Measurements from ENCODE around the gene TMEM175. TPM values are rescaled to one million over a fixed set of nuclear protein-coding genes. Genes with fewer than 3 reads are reported as not detected.

Gene TMEM175
- total RNA-seq, 2 donors from 2014 or later = 44.1 to 74.6 TPM

DNA sequence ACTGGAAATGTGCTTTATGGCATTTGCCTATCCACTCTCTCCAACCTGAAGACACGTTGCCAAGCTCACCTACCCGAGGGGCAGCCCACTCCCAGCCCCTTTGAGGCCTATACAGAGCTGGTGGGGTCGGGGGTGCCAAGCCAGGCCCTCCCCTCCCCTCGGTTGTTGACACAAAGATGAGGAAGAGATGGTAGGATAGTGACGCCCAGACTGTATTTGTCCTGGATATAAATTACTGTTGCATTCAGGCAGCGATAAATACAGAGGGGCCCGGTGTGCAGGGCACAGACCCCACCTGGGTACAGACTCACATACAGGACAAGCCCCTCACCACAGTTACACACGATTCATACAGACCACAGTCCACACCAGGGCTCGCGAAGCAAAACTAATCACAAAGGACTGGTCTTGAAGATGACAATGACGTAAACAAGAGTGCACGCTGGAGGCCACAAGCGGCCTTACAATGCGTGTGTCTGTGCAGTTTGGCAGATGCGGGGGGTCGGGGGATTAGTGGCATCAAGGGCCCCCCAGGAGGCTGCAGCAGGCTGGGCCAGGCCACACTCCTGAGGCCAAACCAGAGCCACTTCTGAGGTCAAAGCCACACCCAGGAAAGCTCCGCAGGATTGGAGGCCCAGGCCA, 26.6 kb downstream of the TMEM175 start:
- no peaks in the 10 kb centered on the region for H3K36me3 ChIP-seq
- WGBS = 80% methylated on average over 17 of the region's 17 CpGs
- intact Hi-C loops (cut with DNase I) = no loop called here

DNA sequence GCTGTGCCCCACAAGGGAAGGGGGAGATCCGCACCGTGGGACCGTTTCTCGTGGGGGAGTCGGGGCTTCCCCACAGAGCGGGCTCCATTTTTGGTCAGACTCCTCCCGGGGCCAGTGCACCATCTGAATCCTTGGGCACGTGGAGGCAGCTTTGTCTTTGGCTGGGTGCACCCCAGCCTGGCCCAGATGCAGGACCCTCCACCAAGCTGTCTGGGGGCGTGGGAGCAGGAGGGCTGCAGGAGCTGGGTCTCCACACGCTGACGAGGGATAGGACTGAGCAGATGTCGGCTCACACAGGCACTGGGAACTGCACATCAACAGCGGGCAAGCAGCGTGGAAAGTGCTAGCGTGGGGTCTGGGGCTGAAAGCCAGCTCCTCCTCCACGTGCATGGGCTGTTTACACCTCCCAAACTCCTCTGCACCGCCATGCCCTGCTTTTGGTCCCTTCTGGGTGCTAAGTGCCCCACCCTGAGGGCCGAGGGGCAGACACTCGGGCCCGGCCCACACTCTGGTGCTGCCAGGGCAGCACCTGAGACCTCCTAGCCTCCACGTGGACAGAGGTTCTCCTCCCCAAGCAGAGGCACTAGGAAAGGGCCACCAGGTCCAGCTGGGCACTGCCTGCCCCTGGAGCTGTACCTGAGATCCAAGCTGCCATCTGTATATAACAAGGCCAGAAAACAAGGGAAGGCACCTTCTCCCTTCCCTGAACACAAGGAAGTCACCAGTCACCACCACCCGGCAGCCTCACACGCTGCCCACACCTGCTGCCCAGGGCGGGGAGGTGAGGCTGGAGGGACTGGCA, 27.3 kb downstream of the TMEM175 start:
- H3K27me3 ChIP-seq (replicated peaks; ENCODE audit: insufficient read depth) = no peaks in the 10 kb centered on the region
- H3K36me3 ChIP-seq = no peaks in the 10 kb centered on the region
- WGBS = 89% methylated on average over 23 of the region's 24 CpGs
- intact Hi-C loops (cut with DNase I) = no loop called here
- TF ChIP-seq, protein P1, sequence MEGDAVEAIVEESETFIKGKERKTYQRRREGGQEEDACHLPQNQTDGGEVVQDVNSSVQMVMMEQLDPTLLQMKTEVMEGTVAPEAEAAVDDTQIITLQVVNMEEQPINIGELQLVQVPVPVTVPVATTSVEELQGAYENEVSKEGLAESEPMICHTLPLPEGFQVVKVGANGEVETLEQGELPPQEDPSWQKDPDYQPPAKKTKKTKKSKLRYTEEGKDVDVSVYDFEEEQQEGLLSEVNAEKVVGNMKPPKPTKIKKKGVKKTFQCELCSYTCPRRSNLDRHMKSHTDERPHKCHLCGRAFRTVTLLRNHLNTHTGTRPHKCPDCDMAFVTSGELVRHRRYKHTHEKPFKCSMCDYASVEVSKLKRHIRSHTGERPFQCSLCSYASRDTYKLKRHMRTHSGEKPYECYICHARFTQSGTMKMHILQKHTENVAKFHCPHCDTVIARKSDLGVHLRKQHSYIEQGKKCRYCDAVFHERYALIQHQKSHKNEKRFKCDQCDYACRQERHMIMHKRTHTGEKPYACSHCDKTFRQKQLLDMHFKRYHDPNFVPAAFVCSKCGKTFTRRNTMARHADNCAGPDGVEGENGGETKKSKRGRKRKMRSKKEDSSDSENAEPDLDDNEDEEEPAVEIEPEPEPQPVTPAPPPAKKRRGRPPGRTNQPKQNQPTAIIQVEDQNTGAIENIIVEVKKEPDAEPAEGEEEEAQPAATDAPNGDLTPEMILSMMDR (IDR thresholded peaks at IDR 0.05) = no peak
- TF ChIP-seq POLR2A (IDR thresholded peaks at IDR 0.05) = no peak
- no peak for TF ChIP-seq POLR2AphosphoS5 (IDR thresholded peaks at IDR 0.05)
- no peaks in the 10 kb centered on the region for H3K9me3 ChIP-seq
- no peak overlapping the region for H3K27ac ChIP-seq
- DNase-seq (ENCODE audit: low spot score) = no peak
- no peak overlapping the region for H3K4me3 ChIP-seq
- no peaks in the 10 kb centered on the region for H3K4me1 ChIP-seq (replicated peaks)

More for the DNA sequence above, 26.6 kb downstream of the TMEM175 start:
- Histone ChIP-seq H3K4me3 (no peak overlapping the region), H3K4me1 (replicated peaks) (no peaks in the 10 kb centered on the region), H3K27ac (no peak overlapping the region), H3K27me3 (replicated peaks; ENCODE audit: insufficient read depth) (no peaks in the 10 kb centered on the region), H3K9me3 (no peaks in the 10 kb centered on the region)
- TF ChIP-seq POLR2AphosphoS5 (IDR thresholded peaks at IDR 0.05) (no peak), POLR2A (IDR thresholded peaks at IDR 0.05) (no peak)
- TF ChIP-seq, protein P1 (IDR thresholded peaks at IDR 0.05) = no peak
- no peak for DNase-seq (ENCODE audit: low spot score)

DNA sequence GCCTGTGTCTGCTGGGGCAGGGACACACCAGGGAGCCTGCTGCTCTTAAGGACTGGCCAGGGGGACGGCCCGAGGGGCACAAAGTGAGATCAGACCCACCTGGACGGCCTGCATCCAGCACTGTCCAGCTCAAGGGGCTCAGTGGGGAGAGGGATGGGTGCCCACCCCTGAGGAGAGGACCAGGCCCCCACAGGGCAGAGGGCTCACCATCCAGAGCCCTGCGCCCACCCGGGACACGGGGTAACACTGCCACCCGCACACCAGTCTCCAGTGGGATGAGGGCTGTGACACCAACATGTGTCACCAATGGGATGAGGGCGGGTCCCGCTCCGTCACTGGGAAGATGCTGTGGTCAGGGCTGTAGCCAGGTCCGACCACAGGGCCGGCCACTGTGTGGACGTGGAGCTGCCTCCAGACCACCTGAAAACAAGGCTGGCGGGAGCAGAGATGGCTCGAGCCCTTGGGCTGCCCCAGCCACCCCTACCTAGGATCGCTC, 27.9 kb downstream of the TMEM175 start:
- H3K4me3 ChIP-seq = no peak overlapping the region
- TF ChIP-seq POLR2AphosphoS5 (IDR thresholded peaks at IDR 0.05) (no peak), POLR2A (IDR thresholded peaks at IDR 0.05) (no peak)
- TF ChIP-seq, protein P1 (IDR thresholded peaks at IDR 0.05) = no peak
- WGBS = 88% methylated on average over 14 of the region's 16 CpGs
- H3K27ac ChIP-seq = no peak overlapping the region
- no peaks in the 10 kb centered on the region for H3K9me3 ChIP-seq
- intact Hi-C loops (cut with DNase I) = no loop called here
- H3K27me3 ChIP-seq (replicated peaks; ENCODE audit: insufficient read depth) = no peaks in the 10 kb centered on the region
- no peak for DNase-seq (ENCODE audit: low spot score)
- H3K36me3 ChIP-seq = no peaks in the 10 kb centered on the region
- H3K4me1 ChIP-seq (replicated peaks) = no peaks in the 10 kb centered on the region

DNA sequence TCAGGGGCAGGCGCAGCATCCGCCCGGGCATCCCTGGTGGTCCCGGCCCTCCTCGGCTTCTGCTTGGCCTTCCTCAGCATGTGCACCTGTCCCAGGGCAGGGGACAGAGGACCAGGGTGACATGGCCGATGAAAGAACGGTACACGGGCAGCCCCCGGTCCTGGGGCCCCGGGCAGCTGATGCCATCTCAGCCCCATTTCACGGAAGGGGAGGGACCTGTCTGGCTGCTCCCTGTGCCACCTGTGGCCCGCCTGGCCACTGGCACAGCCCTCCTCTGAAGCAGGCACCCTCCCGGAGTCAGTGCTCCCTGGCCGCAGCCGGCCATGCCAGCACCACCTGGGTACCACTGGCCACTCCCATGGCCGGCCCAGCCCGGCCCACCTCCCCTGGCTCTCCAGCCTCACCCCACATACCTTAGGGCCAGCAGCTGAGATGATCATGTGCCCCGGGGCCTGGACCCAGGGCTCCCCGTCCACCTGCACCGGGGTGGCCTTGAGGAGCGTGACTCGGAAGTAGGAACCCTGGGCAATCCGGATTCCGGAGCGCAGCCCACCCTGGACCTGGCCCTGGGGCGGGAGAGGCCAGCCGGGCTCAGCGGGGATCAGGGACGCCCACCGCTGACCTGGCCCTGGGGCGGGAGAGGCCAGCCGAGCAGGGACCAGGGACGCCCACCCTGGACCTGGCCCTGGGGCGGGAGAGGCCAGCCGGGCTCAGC, 28.5 kb downstream of the TMEM175 start:
- no peaks in the 10 kb centered on the region for H3K36me3 ChIP-seq
- no peaks in the 10 kb centered on the region for H3K4me1 ChIP-seq (replicated peaks)
- H3K27ac ChIP-seq = no peak overlapping the region
- DNase-seq (ENCODE audit: low spot score) = no peak
- intact Hi-C loops (cut with DNase I) = no loop called here
- TF ChIP-seq, protein P1 (IDR thresholded peaks at IDR 0.05) = no peak
- TF ChIP-seq POLR2AphosphoS5 (IDR thresholded peaks at IDR 0.05) (no peak), POLR2A (IDR thresholded peaks at IDR 0.05) (no peak)
- H3K27me3 ChIP-seq (replicated peaks; ENCODE audit: insufficient read depth) = no peaks in the 10 kb centered on the region
- WGBS = 92% methylated on average over 25 of the region's 35 CpGs
- H3K9me3 ChIP-seq = no peaks in the 10 kb centered on the region
- no peak overlapping the region for H3K4me3 ChIP-seq

Data from prostate gland (tissue), 2 donors.